Measurements from ENCODE around the gene IFI27L1.

GRCh38 chr14:94048691-94049624, 32.2 kb upstream of the IFI27L1 start:
- TF ChIP-seq CTCF (IDR thresholded peaks at IDR 0.05) (no peak), POLR2AphosphoS5 (IDR thresholded peaks at IDR 0.05) (no peak), POLR2A (IDR thresholded peaks at IDR 0.05) (no peak)

Measured in breast epithelium (tissue), 3 donors.